LNCaP clone FGC (cell line): ENCODE data around the gene MRGPRD.

Source experiments
- DNase-seq: peaks from one replicate; pipeline ENCODE4 v3.0.0-alpha.2; 2011; ENCODE audit warnings: low read depth
- H3K4me3 ChIP-seq: 2 replicates; pipeline ENCODE4 v1.5.1; 2011; ENCODE audit warnings: mild to moderate bottlenecking, low read depth, low read length, control low read depth
- CTCF ChIP-seq: IDR thresholded peaks from 2 replicates; pipeline ENCODE4 v1.5.1; 2012; ENCODE audit warnings: mild to moderate bottlenecking; ENCODE audit not compliant: control insufficient read depth, insufficient read depth; ENCODE audit errors: extremely low read depth

MRGPRD gene

DNA sequence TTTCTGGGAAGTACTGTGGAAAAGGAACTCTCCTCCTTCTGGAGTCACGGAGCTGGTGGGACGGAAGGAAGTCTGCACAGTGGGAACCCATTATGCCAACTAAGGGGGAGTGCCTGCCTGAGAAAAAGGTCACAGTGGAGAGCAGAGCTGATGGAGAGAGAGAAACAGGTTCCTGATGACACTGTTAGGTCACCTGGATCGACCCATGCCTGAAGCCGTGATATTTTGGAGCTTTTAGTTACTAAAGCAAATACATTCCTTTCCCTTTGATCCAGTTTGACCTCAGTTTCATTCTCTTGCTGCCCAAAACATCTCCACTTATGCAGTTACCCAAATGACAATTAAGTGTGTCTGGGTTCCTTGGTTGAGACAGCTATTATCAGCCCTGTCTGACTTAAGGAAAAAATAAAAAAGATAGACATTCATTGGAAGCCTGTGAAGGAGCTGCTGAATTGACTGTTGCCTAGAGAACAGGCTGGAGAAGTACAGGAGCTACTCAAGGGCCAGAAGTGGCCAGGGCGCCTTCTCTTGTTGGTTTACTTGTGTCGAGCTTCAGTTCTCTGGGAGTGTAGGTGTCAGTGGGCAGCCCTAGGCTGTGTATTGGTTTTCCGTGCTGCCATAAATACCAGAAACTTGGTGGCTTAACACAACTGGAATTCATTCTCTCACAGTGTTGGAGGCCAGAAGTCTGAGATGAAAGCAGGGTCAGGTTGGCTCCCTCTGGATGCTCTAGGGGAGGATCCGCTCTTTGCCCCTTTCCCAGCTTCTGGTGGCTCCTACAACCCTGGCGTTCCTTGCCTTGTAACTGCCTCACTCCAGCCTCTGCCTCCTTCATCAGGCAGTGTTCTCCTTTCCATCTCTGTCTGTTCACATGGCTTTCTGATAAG is 13.6 kb downstream of the MRGPRD start:
- TF ChIP-seq CTCF: no peak
- DNase-seq: no peak
- H3K4me3 ChIP-seq: no peak overlapping the region

- TF ChIP-seq CTCF: no peak
- no peak overlapping the region for H3K4me3 ChIP-seq
- no peak for DNase-seq
Measured at GRCh38 chr11:68965901-68966853, 14.6 kb downstream of the MRGPRD start.

- TF ChIP-seq CTCF: no peak
- DNase-seq: no peak
- no peak overlapping the region for H3K4me3 ChIP-seq
Measured at GRCh38 chr11:68963779-68964178, 17.0 kb downstream of the MRGPRD start.

GRCh38 chr11:68962527-68963250 is 18.1 kb downstream of the MRGPRD start:
- H3K4me3 ChIP-seq: no peak overlapping the region
- TF ChIP-seq CTCF: no peak
- DNase-seq: no peak

DNA sequence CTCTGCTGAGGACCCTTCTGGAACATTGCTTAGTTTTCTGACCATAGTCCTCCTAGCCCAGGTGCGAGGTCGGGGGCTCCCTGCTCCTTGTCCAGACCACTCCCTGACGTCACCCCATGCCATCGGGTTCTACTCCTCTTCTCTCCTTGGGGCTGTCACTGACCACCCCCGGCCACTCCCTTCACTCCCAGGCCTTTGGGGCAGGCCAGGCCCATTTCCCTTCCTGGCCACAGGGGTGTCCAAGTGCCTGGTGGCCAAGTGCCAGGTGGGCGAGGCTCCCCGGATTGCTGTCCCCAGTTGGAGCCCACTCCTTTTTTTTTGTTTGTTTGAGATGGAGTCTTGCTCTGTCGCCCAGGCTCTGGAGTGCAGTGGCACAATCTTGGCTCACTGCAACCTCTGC is 19.5 kb downstream of the MRGPRD start:
- no peak for DNase-seq
- no peak overlapping the region for H3K4me3 ChIP-seq
- TF ChIP-seq CTCF: no peak

DNA sequence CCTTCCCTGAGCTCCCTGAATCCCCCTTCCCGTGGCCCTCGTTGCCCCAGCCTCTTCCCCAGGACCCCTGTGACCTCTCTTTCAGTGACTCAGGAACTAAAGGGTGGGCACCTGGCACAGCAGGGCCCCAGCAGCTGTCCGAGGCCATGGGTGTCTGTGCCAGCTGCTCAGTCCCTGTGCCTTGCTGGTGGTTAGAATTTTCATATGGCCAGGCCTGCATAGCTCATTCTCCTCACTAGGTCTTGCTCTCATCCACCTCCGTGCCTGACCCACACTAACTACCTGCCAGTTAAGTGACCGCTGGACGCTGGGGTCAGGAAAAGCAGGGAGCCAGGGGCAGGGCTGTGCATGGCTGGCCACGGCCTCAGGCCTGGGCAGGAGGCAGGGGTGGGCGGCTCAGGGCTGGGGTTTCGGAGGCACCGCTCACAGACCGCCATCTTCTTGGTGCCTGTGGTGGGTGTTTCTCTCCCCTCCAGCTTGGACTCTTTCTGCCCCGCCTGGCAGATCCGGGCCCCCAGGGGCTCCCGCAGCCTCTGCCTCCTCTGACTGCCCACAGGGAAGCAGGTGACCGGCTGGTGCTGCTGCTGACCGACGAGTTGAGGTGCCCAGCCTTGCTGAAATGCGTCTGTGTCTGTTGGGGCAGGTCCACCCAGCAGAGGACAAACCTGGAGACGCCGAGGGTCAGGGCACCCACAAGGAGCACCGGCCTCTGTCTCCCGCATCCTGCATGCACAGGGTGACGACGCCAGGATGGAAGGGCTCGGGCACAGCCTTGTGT is 20.3 kb downstream of the MRGPRD start:
- DNase-seq: no peak
- no peak for TF ChIP-seq CTCF
- no peak overlapping the region for H3K4me3 ChIP-seq
